GM13977 (cell line): Measurements from ENCODE around the gene MUC5B.

Source experiments
- DNase-seq: peaks from one replicate; pipeline ENCODE4 v3.0.0; 2012; ENCODE audit warnings: low spot score
- CTCF ChIP-seq: IDR thresholded peaks from 2 replicates; pipeline ENCODE4 v1.5.1; 2012; ENCODE audit warnings: mild to moderate bottlenecking, control low read depth; ENCODE audit not compliant: insufficient read depth; ENCODE audit errors: extremely low read depth, missing control alignments
- in situ Hi-C: fragments of 300-500 bp; cut with MboI; formaldehyde crosslinking; loops from one replicate; pipeline ENCODE4 v1.12.0; 2022; ENCODE audit warnings: low sequenced_read_pairs, low pct_unique_long_range_greater_than_20kb, mixed read lengths, inconsistent platforms; ENCODE audit not compliant: unreplicated experiment

Gene MUC5B

DNA sequence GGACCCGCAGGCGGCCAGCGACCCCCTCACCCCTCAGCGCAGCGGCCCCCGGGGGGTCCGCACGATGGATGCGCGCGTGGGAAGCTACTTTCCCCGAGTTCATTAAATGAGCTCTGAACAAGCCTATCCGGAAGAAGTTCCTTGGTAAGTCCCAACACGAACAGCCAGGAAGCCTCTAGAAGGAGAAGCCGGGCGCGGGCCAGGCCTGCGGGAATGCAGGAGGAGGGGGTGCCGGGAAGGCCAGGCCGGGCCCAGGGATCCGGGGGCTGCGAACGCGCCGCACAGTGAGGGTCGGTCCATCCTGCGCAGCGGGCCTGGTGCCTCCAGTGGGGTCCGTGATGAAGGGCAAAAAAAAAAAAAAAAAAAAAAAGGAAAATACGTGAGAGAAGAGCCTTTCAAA lies 49.7 kb downstream of the MUC5B start:
- TF ChIP-seq CTCF = no peak
- DNase-seq = no peak
- in situ Hi-C loops = no loop called here

GRCh38 chr11:1274501-1274900 lies 51.6 kb downstream of the MUC5B start:
- in situ Hi-C loops = no loop called here
- no peak for TF ChIP-seq CTCF
- DNase-seq = no peak

DNA sequence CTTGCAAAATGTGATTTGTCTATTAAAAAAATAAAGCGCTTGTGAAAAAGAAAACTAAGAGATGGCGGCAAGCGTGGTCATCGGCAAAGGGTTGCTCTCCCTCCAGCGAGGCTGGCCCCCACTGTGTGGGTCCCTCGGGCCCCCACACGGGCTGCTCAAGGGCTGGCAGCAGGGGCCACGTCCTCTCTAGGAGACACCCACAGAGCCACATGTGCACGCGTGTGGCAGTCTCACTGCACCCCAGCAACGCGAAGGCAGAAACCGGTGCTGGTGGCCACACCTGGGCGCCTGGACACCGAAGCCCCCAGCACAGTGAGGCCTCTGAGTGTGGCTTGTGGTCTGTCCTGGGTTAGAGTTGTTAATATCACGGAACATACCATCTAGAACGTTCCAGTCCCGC lies 52.2 kb downstream of the MUC5B start:
- no peak for TF ChIP-seq CTCF
- no peak for DNase-seq
- in situ Hi-C loops = no loop called here

- no peak for TF ChIP-seq CTCF
- in situ Hi-C loops = no loop called here
- no peak for DNase-seq
These were observed 53.4 kb downstream of the MUC5B start for GRCh38 chr11:1276041-1276790.

DNA sequence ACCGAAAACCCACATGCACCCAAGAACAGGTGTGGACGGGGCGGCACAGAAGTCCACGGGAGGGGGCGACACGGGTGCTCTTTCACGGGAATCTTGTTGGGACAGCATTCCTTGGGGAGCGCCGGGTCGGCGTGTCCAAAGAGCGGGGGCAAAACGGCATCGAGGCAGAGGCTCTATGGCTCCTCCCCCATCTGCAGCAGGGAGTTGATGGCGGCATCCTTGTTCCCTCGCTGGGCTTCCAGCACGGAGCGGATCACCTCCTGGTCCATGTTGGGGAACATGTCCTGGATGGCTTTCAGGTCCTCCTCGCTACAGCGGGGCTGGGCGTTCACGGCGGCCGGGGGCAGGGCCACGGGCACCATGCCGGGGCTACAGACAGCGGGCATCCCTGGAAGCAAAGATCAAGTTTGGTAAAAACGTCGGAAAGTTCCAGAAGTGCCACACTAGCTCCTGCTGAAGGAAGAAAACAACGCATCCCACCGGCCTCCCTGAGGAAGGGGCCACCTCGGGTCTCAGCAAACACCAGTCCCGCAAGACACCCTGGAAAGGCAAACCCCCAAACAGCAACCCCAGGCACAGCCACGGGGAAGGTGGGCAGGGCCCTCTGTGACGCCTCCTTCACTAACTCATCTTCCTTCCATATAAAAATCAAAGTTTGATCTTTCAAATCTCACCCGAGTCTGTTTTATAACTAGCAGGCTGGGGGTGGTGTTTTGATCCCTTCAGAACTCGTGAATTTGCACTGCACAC lies 54.2 kb downstream of the MUC5B start:
- TF ChIP-seq CTCF = no peak
- in situ Hi-C loops = no loop called here
- DNase-seq = no peak

DNA sequence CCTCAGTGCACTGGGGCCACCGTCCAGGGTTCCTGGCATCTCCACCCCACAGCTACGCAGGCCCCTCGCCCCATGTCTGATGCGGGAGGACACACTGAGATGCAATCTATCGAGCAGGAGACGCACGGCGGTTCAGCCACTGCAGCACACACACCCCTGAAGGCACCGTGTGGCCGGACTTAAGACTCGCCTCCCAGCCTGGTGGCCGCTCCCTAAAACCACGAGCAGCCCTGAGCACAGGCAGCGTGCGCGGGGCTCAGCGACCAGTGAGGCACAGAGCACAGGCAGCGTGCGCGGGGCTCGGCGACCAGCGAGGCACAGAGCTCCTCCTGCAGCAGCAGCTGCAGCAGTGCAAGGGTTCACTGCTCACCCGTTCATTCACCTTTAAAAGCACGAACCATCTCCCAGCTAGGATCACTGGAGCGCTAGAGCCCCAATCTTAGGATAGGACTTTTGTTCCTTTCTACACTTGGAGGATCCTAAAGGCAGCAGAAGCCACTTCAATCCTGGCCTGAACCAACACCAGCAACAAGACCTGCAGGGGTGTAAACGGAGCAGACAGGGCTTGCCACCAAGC lies 55.2 kb downstream of the MUC5B start:
- no peak for DNase-seq
- in situ Hi-C loops = no loop called here
- no peak for TF ChIP-seq CTCF
